ENCODE results near the gene EIF5.

Gene EIF5

DNA sequence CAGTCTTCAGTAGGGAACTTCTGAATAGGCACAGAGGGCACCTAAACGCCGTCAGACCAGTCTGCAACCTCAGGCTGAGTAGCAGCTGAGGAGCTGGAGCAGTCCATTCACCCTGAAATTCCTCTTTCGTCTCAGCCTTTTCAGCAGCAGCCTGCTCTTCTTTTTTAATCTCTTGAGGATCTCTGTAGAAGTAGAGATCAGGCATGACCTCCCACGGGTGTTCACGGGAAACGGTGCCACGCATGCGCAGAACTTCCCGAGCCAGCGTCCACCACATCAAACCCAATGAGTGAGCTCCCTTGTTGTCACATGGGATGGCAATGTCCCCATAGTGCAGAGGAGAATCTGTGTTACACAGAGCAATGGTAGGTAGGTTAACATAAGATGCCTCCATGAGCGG is 40.1 kb downstream of the EIF5 start:
- DNase-seq = no peak

DNA sequence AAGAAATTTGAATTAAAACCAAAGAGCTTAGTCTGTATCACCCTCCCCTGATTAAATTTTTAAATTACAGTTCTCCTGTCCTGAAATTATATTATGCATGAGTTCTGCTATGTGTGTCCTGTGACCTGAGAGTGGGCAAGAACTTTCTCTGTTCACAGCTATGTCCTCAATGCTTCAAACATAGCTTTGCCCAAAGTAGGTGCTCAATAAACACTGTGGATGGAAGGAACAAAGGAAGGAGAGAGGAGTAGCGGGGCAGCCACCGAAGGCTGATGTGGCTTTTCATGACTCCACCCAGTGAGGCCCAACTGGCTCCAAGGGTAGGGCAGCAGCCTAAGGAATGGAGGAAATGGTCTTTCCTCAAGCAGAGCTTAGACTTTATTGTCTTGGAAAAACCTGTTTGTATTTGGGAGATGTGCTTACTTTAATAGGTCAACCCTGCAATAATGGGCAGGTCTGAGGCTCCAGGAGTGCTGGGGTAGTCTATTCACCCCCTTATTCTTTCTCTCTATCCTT is 43.5 kb downstream of the EIF5 start:
- no peak for DNase-seq

DNA sequence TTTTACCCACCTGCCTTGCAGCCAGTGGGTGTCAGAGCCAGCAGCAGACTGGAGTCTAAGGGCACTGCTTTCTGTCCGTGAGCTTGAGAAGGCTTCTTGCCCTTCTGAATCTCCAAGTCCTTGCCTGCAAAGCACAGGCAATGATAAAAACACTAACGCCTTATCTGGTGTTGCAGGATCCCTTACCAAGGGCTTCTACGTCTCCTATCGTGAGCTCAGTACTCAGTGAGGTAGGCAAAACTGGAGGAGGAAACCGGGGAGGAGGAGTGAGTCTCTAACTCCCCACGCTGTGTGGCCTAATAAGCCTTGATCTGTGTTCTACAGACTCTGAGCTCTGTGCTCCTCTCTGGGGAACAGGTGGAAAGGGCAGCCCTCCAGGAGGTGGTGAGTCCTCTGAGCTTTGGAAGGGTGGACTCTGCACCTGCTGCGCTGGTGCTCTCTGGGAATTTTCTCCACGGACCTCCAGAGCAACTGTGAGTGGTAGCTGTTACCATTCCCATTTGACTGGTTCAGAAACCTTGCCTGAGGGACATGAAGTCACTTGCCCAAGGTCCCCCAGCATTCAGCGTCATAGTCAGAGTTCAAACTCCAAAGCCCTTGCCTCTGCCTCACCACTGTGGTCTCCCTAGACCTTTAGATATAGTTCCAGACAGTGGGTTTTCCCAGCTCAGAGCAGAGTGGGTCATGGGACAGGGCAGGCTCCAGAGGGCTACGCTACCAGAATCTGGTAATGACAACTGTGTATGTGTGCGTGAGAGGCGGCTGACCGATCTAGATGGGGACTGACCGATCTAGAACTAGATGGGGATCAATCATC is 44.2 kb downstream of the EIF5 start:
- DNase-seq = no peak

DNA sequence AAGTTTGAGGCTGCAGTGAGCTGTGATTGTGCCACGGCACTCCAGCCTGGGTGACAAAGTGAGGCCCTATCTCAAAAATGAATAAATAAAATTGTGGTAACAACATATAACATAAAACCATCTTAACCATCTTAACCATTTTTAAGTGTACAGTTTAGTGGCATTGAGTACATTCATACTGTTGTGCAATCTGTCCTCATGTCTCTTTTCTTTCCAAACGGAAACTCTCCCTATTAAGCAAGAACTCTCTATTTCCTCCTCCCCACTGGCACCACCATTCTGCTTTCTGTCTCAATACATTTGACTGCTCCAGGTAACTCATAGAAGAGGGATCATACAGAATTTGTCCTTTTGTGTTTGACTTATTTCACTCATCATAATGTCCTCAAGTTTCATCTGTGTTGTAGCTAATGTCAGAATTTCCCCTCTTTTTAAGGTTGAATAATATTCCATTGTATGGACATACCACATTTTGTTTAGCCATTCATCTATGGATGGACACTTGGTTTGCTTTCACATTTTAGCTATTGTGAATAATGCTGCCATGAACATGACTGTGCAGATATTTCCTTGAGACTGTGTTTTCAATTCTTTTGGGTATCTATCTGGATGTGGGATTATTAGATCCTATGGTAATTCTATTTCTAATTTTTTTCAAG is 46.8 kb downstream of the EIF5 start:
- no peak for DNase-seq

DNA sequence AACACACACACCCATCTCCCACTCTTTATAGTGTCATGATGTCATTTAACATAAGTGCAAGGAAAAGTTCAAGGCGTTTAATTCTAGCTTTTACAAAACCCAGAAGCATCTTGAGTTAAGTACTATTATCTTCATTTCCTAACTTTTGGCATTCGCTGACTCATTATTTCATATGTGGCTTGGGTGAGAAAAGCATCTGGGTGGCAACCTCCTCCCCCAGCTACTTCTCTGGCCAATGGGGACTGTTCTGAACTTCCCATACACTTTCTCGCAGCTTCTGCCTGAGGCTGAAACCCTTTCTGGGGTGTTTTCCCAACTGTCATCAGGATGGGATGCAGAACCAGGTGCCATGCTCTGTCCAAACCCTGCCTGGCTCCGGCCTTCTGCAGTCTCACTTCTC is 48.3 kb downstream of the EIF5 start:
- no peak for DNase-seq

DNA sequence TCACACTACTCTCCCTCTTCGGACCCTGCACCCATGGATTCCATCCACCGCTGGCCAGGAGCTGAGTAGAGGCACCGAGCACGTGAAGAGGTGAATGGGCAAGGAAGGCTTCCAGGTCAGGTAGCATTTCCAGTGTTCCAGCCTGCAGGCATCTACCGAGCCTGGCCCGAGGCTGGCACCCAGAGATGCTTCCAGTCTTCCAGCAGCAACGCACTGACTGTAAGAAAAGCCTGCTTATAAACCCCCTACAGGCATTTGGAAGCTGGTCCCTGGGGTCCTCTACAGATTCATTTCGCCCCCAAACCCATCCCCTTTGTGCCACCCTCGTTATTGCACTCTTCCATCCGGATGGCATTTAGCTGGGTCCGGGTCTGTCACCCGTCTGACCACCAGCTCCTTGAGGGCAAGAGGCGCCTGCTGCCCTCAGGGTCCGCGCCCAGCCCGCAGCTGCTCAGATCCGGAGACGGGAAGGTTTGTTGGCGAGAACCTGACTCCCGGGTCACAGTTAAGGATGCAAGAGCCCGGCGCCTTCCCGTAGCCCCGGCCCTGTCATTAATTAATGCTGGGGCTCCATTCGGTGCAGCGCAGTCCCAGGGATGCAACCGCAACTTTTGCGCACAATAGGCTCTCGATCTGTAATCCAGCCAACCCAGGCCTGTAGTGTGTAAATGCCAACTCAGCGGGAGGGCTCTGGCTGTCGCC is 50.6 kb downstream of the EIF5 start:
- DNase-seq = no peak

DNA sequence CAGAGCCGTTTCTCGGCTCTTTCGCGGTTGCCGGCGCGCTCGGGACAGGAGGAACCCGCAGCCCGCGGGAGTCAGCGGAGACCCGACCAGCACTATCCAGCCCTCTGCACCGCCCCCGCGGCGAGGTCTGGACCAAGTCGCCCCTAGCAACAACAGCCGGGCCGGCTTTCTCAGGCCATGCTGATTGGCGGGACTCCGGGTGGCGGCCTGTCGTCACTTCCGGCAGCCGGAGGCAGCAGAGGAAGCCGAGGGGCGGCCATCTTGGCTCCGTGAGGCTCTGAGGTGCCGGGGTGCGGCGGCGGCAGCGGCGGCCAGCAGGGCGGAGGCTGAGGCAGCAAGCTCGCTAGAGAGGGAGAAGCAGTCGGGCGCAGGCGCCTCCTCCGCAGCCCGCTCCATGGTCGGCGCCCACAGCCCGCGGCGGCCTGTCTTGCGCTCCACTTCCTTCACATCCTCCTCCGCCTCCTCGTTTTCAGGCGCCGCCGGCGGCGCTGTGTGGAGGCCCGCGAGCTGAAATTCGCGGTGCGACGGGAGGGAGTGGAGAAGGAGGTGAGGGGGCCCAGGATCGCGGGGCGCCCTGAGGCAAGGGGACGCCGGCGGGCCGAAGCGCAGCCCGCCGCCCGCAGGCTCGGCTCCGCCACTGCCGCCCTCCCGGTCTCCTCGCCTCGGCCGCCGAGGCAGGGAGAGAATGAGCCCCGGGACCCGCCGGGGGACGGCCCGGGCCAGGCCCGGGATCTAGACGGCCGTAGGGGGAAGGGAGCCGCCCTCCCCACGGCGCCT is 51.3 kb downstream of the EIF5 start, which contains the start of gene MARK3:
Gene MARK3, plus strand, starts transcription at position 264 of the 777 bp plus-strand sequence. CDS start 615 bp downstream, outside the sequence.
- DNase-seq = peak; percentile 91

DNA sequence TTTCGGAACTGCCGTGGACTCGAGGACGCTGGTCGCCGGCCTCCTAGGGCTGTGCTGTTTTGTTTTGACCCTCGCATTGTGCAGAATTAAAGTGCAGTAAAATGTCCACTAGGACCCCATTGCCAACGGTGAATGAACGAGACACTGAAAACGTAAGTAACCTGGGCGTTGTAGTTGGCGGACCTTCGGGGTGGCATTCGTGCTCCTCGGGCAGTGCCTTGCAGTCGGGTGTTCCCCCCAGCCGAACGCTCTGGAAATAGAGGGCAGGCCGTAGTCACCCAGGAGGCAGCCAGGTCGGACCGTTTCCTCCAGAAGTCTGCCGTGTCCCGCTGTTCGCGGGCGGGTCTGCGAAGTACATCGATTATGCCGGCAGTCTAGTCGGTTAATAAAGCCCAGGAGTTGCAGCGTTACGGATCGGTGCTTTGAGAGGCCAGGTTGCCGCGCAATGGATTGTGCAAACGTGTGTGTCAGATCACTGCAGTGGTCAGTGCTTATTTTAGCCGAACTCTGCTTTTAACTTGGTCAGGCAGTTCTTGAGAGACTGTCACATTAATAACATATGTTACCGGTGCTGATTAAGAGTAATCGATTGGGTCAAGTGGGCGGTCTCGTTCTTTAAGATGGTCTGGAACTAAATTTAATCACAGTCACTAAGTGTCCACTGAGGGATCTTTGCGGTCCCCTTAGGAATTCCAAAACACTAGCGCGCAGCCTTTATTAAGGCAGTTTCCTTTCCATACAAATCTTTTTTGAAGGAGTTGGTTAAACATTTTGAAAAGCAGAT is 52.1 kb downstream of the EIF5 start:
- DNase-seq = peak; percentile 33

DNA sequence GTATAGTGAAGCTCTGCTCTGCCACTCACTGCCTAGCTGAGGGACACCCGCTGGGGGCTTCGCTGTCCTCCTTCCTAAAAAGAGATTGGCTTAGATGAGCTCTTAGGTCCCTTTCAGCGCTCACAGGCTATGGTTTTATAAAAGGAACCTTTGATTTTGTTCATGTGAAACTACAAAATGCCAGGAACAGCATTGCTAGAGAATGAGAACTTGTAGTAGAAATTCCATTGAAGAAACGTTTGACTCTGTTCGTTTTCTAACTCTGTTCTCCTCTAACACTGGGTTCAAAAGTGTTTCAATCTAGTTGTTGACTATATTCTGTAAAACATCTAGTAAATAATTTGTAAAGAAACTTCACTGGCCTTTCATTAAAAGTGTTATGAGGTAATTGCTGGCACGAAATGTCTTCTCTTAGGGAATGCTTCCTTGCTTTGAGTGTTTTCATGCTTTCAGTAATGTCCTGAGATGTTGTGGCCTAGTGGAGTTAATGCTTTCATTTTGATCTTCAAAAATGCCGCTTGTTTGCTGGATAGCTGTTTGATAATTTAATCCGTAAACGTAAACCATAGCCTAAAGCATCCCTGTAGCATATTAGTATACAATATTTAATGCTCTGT is 52.8 kb downstream of the EIF5 start:
- no peak for DNase-seq

DNA sequence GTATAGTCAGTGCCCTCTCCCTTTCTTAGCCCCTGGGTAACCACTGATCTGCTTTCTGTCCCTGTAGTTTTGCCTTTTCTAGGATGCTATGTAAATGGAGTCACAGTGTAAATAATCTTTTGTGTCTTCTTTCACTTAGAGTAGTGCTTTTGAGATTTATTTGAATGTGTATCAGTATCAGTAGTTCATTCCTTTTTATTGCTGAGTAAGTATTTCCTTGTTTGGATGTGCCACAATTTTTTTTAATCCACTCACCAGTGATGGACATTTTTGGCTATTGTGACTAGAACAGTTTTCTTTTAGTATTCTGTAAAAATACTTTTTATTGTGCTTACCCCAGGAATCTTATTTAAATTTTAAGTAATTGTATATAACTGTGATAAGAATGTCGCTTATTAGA is 54.6 kb downstream of the EIF5 start:
- DNase-seq = no peak

DNA sequence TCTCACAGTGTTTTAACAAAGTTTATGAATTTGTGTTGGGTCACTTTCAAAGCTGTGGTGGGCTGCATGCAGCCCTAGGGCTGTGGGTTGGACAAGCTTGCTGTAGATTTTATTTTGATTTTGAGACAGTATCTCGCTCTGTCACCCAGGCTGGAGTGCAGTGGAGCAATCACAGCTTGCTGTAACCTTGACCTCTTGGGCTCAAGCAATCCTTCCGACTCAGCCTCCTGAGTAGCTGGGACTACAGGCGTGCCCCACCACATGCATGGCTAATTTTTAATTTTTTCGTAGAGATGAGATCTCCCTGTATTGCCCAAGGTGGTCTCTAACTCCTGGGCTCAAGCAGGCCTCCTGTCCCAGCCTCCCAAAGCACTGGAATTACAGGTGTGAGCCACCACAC is 56.6 kb downstream of the EIF5 start:
- DNase-seq = no peak

DNA sequence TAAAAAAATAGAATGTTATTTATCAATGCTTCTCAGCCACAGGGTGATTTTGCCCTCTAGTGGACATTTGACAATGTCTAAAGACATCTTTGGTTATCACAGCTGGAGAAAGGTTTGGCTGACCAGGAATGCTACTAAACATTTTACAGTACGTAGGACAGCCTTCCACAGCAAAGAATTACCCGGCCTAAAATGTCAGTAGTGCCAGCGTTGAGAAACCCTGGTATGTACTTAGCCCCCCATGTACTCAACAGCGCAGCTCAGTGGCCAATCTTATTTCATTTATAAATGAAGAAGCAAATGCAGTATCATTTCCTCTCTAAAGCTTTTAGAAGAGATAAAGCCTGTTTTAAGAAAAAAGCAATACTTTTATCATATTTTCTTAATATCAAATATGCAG is 57.0 kb downstream of the EIF5 start:
- peak; percentile 65 for DNase-seq

DNA sequence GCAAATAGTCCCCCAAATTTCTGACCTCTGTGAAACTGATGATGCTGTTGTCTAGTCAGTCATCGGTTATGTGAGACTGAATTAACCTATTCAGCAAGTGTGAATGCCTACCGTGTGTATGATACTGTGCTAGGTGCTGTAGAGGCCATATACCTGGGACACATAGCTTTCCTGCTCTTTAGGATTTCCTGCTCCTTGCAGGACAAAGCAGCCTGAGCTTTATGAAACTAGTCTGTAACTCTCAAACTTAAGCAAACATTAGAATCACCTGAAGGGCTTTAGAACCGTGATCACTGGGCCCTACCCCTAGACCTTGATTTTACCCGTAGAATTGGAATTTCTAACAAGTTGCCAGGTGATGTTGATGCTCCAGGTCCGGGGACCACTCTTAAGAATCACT is 58.1 kb downstream of the EIF5 start:
- DNase-seq = no peak

DNA sequence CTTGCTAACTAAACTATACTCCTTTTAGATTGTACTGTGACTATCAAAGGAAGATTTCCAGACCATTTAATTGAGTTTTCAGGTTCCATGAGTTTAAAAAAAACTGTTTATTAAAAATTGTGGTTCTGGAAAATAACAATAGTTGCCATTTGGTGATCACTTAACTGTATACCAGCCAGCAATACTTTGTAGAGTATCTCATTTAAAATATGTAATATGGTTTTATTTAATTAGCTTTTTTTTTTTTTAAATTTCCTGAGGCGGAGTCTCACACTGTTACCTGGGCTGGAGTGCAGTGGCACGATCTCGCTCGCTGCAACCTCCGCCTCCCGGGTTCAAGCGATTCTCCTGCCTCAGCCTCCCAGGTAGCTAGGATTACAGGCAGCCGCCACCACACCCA is 58.5 kb downstream of the EIF5 start:
- no peak for DNase-seq

DNA sequence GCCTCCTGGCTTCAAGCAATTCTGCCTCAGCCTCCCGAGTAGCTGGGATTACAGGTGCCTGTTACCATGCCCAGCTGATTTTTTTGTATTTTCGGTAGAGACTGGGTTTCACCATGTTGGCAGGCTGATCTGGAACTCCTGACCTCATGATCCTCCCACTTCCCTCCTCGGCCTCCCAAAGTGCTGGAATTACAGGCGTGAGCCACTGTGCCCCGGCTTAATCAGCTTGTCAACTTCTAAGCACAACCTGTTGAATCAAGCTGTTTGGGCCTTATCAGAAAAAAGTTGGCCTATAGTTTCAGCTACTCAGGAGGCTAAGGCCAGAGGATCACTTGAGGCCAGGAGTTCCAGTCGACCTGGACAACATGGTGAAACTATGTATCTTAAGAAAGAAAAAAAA is 59.0 kb downstream of the EIF5 start:
- DNase-seq = no peak

DNA sequence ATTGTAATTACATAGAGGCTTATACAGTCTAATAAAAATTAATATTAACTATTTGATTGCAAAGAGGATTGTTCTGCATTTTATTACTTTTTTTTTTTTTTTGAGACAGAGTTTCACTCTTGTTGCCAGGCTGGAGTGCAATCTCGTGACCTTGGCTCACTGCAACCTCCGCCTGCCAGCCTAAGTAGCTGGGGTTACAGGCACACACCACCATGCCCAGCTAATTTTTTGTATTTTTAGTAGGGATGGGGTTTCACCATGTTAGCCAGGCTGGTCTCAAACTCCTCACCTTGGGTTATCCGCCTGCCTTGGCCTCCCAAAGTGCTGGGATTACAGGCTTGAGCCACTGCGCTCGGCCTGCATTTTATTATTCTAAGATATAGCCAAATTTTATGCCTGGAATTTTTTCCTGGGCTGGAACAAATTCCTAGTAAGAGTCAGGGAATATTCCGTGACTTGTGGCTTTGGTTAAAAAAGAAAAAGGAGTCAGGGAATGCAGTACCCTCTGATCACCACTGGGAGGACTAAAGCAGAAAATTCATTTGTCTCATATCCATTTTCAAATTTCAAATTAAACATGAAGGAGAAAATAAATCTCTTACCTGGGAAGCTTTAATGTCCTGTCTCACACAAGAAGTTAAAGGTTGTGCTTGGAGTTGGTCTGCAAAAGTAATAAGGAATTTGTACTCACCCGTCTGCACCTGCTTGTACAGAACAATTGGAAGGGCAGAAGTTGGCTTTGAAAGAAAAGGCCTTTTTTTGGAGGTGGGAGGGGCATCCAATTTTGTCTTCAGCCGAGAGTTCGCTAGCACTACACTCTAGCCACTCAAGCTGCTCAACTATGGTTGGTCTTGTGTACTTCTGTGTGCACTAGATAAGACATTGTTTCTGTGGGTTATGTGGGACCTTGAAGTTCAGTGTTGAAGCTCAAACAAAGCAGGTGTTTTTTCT is 59.9 kb downstream of the EIF5 start:
- DNase-seq = no peak
